Endodermal cell (in vitro differentiated cells): Measurements from ENCODE around the gene NSL1. TPM values are rescaled to one million over a fixed set of nuclear protein-coding genes. Genes with fewer than 3 reads are reported as not detected.
"Not testable (repeated sequence)": the region's sequence is repeated elsewhere in the genome, so short reads cannot be mapped to it uniquely, and the experiment has no call there.

Experiments
- DNase-seq: peaks from one replicate; pipeline ENCODE4 v3.0.0-alpha.2; 2017
- H3K27ac ChIP-seq: 2 replicates; pipeline ENCODE4 v1.5.1; 2013; ENCODE audit warnings: mild to moderate bottlenecking, low read depth, low read length, moderate library complexity
- H3K27me3 ChIP-seq: 2 replicates; pipeline ENCODE4 v1.6.1; 2013; ENCODE audit warnings: mild to moderate bottlenecking, low read length, moderate library complexity; ENCODE audit not compliant: insufficient read depth, control insufficient read depth, poor library complexity, severe bottlenecking
- H3K36me3 ChIP-seq: 2 replicates; pipeline ENCODE4 v1.7.0; 2013; ENCODE audit warnings: mild to moderate bottlenecking, low read length, moderate library complexity; ENCODE audit not compliant: control insufficient read depth, insufficient read depth
- H3K4me1 ChIP-seq: one replicate; pipeline ENCODE4 v1.7.0; 2013; ENCODE audit warnings: low read length; ENCODE audit not compliant: control insufficient read depth, insufficient read depth
- H3K4me3 ChIP-seq: 2 replicates; pipeline ENCODE4 v1.5.1; 2013; ENCODE audit warnings: mild to moderate bottlenecking, low read length, moderate library complexity
- H3K9ac ChIP-seq: 2 replicates; pipeline ENCODE4 v1.6.1; 2013; ENCODE audit warnings: mild to moderate bottlenecking, low read length, moderate library complexity; ENCODE audit not compliant: poor library complexity, severe bottlenecking; ENCODE audit errors: extremely low read depth
- H3K9me3 ChIP-seq: 2 replicates; pipeline ENCODE4 v1.6.1; 2013; ENCODE audit warnings: mild to moderate bottlenecking, low read length, moderate library complexity; ENCODE audit not compliant: control insufficient read depth
- H3K27ac Mint-ChIP-seq: 2 replicates; pipeline ENCODE4 v1.8.0; 2020; ENCODE audit warnings: mixed read lengths
- H3K27me3 Mint-ChIP-seq: 2 replicates; pipeline ENCODE4 v1.8.0; 2021; ENCODE audit warnings: mild to moderate bottlenecking, mixed read lengths; ENCODE audit not compliant: insufficient read depth
- H3K36me3 Mint-ChIP-seq: 2 replicates; pipeline ENCODE4 v1.8.0; 2020; ENCODE audit warnings: low read depth, mixed read lengths
- H3K4me1 Mint-ChIP-seq: 2 replicates; pipeline ENCODE4 v1.8.0; 2020; ENCODE audit warnings: mixed read lengths
- H3K4me3 Mint-ChIP-seq: 2 replicates; pipeline ENCODE4 v1.8.0; 2020; ENCODE audit warnings: mild to moderate bottlenecking, moderate library complexity, mixed read lengths
- H3K9me3 Mint-ChIP-seq: 2 replicates; pipeline ENCODE4 v1.8.0; 2020; ENCODE audit warnings: mild to moderate bottlenecking, mixed read lengths
- CTCF ChIP-seq: fragments of 200-600 bp; sonication (generic); conservative IDR thresholded peaks from 2 replicates; pipeline ENCODE4 v1.5.0; 2021; ENCODE audit warnings: antibody characterized with exemption, mild to moderate bottlenecking
- WGBS, 2 experiments: methylation state at CpG; one replicate each; pipeline versions ENCODE4 v1.1.5 to v1.1.7; 2013; ENCODE audit warnings: missing lambda C conversion rate in 2 of 2, mixed read lengths in 1 of 2; ENCODE audit not compliant: insufficient coverage in 1 of 2, insufficient read length in 1 of 2; 5-methylcytosine and 5-hydroxymethylcytosine counted together
- long read RNA-seq, 4 experiments: library from polyadenylated mRNA in 2 of 4; library from RNA in 1 of 4; library from capped mRNA in 1 of 4; stranded (forward) in 3 of 4; unstranded in 1 of 4; transcript quantifications; one replicate each; pipeline ENCODE4 v2.0.0, GENCODE V29; 2020 to 2021; ENCODE audit warnings: inconsistent platforms in 1 of 4
- polyA plus RNA-seq, 2 experiments: library from polyadenylated mRNA; stranded (reverse); fragments of 50-300 nt; gene quantifications; one replicate each; pipeline ENCODE4 v1.2.3, GENCODE V29; 2013
- total RNA-seq, 2 donors: library from RNA; stranded (reverse); fragmentation: NEBNext Ultra II Directional in 1 of 2; extraction: Animal tissue kit (Norgen Biotek cat#: 25700) in 1 of 2; gene quantifications; 2 replicates in 1 of 2; 3 replicates in 1 of 2; pipeline ENCODE4 v1.2.1, GENCODE V29; 2021

The NSL1 gene
- 10 to 100 TPM; 47.6 to 57.7 TPM for total RNA-seq
- polyA plus RNA-seq (2013, experiment 1 of 2) = 31.9 TPM
- 31.2 TPM for polyA plus RNA-seq (2013, experiment 2 of 2)
- long read RNA-seq, experiment 1, transcript NSL1-202 (6 exons, 2,317 nt) = major isoform, 12 of 27 reads
- long read RNA-seq, experiment 1, partial matches to known transcripts = 2 of 27 reads
- long read RNA-seq, experiment 1, other reads (novel, unspliced or antisense) = 8 of 27 reads
- long read RNA-seq, experiment 2, transcript NSL1-202 (6 exons, 2,317 nt) = major isoform, 38 of 43 reads
- long read RNA-seq, experiment 2, partial matches to known transcripts = 0 of 43 reads
- long read RNA-seq, experiment 2, other reads (novel, unspliced or antisense) = 3 of 43 reads
- long read RNA-seq, experiment 3, transcript NSL1-202 (6 exons, 2,317 nt) = major isoform, 121 of 147 reads
- long read RNA-seq, experiment 3, transcript NSL1-206 (7 exons, 790 nt) = minor isoform, 12 of 147 reads
- long read RNA-seq, experiment 3, partial matches to known transcripts = 0 of 147 reads
- long read RNA-seq, experiment 3, other reads (novel, unspliced or antisense) = 9 of 147 reads
- long read RNA-seq, experiment 4, transcript NSL1-202 (6 exons, 2,317 nt) = major isoform, 147 of 169 reads
- long read RNA-seq, experiment 4, transcript NSL1-206 (7 exons, 790 nt) = minor isoform, 5 of 169 reads
- long read RNA-seq, experiment 4, partial matches to known transcripts = 1 of 169 reads
- long read RNA-seq, experiment 4, other reads (novel, unspliced or antisense) = 16 of 169 reads

DNA sequence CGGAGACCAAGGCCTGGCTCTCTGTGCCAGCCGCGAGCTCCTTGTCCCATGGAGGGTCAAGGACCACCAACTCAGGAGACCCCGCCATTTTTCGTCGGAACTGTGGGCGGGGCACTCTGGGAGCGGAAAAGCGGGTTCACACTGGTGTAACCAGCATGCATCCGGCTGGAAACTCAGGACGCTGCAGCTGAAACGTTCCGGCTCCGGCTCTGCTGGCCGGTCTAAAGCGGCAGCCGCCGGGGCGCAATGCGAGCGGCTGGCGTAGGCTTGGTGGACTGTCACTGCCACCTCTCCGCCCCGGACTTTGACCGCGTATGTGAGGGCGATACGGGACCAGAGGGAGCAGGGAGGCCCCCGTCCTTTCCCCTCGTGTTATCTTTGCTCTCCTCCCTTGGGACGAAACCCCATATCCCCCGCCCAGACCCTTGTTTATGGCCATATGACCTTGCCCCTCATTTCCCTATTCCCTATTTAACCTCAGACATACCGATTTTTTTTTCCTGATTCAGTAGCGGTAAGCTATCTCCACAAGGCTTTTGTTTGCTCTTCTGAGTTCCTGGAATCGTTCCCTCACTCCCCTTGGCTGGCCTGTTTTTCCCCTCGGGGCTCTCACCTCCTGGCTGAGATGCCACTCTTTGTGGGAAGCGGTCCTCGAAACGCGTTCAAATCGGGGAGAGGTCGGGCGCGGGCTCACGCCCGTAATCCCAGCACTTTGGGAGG lies at the start of gene NSL1, which contains the start of gene TATDN3:
NSL1 (minus strand) TSS at position 102 of the 720 bp plus-strand sequence; CDS start at position 88, 14 bp downstream.
TATDN3 (plus strand) TSS at position 219 of the 720 bp plus-strand sequence; CDS start at position 247, 28 bp downstream.
- Histone ChIP-seq H3K9ac (peak within 1 kb of the TSS; percentile 83), H3K36me3 (peaks cover 9% of the 10 kb centered on the region), H3K27ac (peak within 1 kb of the TSS; percentile 80), H3K4me1 (no peaks in the 10 kb centered on the region), H3K9me3 (no peaks in the 10 kb centered on the region), H3K27me3 (no peaks in the 10 kb centered on the region), H3K4me3 (peak within 1 kb of the TSS; percentile 92)
- peak within 1 kb of the TSS; percentile 95 for H3K4me3 Mint-ChIP-seq
- no peaks in the 10 kb centered on the region for H3K9me3 Mint-ChIP-seq
- H3K36me3 Mint-ChIP-seq = peaks cover 19% of the 10 kb centered on the region
- DNase-seq = peak; percentile 98
- TF ChIP-seq CTCF = no peak
- H3K4me1 Mint-ChIP-seq = peaks cover 23% of the 10 kb centered on the region
- peak within 1 kb of the TSS; percentile 96 for H3K27ac Mint-ChIP-seq
- WGBS, 2 experiments = 0% methylated on average over 38 to 46 of the region's 46 CpGs
- no peaks in the 10 kb centered on the region for H3K27me3 Mint-ChIP-seq

GRCh38 chr1:212838145-212838544 lies 46.6 kb upstream of the NSL1 start:
- H3K9me3 Mint-ChIP-seq = no peaks in the 10 kb centered on the region
- 97 to 100% methylated on average over 3 to 4 of the region's 5 CpGs for WGBS, 2 experiments

DNA sequence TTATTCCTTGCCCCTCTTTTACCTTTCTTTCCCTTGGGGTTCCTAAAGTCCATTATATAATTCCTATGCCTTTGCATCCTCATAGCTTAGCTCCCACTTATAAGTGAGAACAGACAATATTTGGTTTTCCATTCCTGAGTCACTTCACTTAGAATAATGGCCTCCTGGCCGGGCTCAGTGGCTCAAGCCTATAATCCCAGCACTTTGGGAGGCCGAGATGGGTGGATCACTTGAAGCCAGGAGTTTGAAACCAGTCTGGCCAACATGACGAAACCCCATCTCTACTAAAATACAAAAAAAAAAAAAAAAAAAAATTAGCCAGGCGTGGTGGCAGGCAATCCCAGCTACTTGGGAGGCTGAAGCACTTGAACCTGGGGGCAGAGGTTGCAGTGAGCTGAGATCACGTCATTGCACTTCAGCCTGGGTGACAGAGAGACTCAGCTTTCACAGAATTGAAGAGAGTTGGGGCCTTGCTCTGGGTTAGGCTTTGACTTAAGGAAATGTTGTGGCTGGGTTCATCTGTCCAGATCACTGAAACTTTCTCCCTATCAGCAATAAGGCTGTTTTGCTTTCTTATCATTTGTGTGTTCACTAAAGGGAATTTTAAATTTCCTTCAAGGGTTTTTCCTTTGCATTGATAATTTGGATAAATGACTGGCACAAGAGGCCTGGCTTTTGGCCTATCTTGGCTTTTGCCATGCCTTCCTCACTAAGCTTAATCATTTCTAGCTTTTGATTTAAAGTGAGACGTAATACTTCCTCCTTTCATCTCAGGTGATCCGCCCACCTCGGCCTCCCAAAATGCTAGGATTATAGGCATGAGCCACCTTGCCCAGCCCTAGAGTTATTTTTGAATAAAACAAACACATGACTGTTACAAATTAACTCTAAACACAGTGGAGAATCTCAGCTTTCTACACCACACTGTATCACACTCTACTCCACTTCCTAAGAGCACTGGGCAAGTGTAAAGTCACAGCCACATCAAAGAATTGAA lies 41.9 kb upstream of the NSL1 start:
- peaks cover 18% of the 10 kb centered on the region for H3K4me1 Mint-ChIP-seq
- H3K9ac ChIP-seq, H3K27ac Mint-ChIP-seq, H3K27me3 Mint-ChIP-seq, H3K27ac ChIP-seq, H3K4me3 ChIP-seq, H3K27me3 ChIP-seq, H3K36me3 ChIP-seq, H3K4me1 ChIP-seq, H3K36me3 Mint-ChIP-seq, DNase-seq, H3K4me3 Mint-ChIP-seq, H3K9me3 Mint-ChIP-seq, H3K9me3 ChIP-seq: not testable (repeated sequence)
- 80 to 87% methylated on average over 4 to 7 of the region's 8 CpGs for WGBS, 2 experiments

More at GRCh38 chr1:212838145-212838544, 46.6 kb upstream of the NSL1 start:
- H3K4me1 Mint-ChIP-seq = peaks cover 15% of the 10 kb centered on the region
- no peak overlapping the region for H3K4me3 ChIP-seq
- no peaks in the 10 kb centered on the region for H3K27me3 Mint-ChIP-seq
- no peaks in the 10 kb centered on the region for H3K4me1 ChIP-seq
- no peak overlapping the region for H3K9ac ChIP-seq
- peaks cover under 1% of the 10 kb centered on the region for H3K9me3 ChIP-seq
- H3K4me3 Mint-ChIP-seq = no peak overlapping the region
- H3K36me3 Mint-ChIP-seq = no peaks in the 10 kb centered on the region
- no peak overlapping the region for H3K27ac Mint-ChIP-seq
- no peak for DNase-seq
- no peaks in the 10 kb centered on the region for H3K27me3 ChIP-seq
- H3K36me3 ChIP-seq = no peaks in the 10 kb centered on the region
- no peak for TF ChIP-seq CTCF
- no peak overlapping the region for H3K27ac ChIP-seq
